Common myeloid progenitor, CD34-positive (primary cell): ENCODE results near the gene TMEM229B.

Experiments used
- CTCF ChIA-PET: fragments of 350-600 bp; sonication (Branson Sonifier 250); formaldehyde crosslinking; loops from one replicate; lab custom pipeline; 2021; ENCODE audit warnings: antibody characterized with exemption; lab: Charles Lee
- POLR2A ChIA-PET: fragments of 350-600 bp; sonication (Branson Sonifier 250); formaldehyde crosslinking; loops from one replicate; lab custom pipeline; 2021; ENCODE audit warnings: antibody characterized with exemption; lab: Charles Lee
- DNase-seq, 3 donors: peaks; one replicate each; pipeline versions ENCODE4 v3.0.0 to v3.0.0-alpha.2; 2013
- H3K27ac ChIP-seq, 2 experiments: 1 replicate in 1 of 2; 2 replicates in 1 of 2; pipeline ENCODE4 v1.7.0; 2013; ENCODE audit warnings: inconsistent platforms in 2 of 2, low read length in 2 of 2, mild to moderate bottlenecking in 2 of 2, low read depth in 1 of 2, moderate library complexity in 1 of 2; ENCODE audit not compliant: severe bottlenecking in 2 of 2, insufficient read depth in 1 of 2, poor library complexity in 1 of 2
- H3K27me3 ChIP-seq, 5 experiments: replicated peaks in 2 of 5; 1 replicate in 3 of 5; 2 replicates in 2 of 5; pipeline versions ENCODE4 v1.6.1 to v1.7.0; 2013; ENCODE audit warnings: low read length in 4 of 5, mild to moderate bottlenecking in 2 of 5, moderate library complexity in 2 of 5, inconsistent platforms in 1 of 5; ENCODE audit not compliant: insufficient read depth in 5 of 5, control insufficient read depth in 4 of 5
- H3K36me3 ChIP-seq, 4 experiments: 1 replicate in 2 of 4; 2 replicates in 2 of 4; pipeline versions ENCODE4 v1.6.1 to v1.7.0; 2013; ENCODE audit warnings: low read length in 3 of 4, control low read depth in 1 of 4, mild to moderate bottlenecking in 1 of 4; ENCODE audit not compliant: control insufficient read depth in 4 of 4, insufficient read depth in 4 of 4
- H3K4me1 ChIP-seq, 4 experiments: 1 replicate in 3 of 4; 2 replicates in 1 of 4; pipeline versions ENCODE4 v1.6.1 to v1.7.1; 2013; ENCODE audit warnings: low read length in 3 of 4, mild to moderate bottlenecking in 3 of 4, control low read depth in 1 of 4, inconsistent platforms in 1 of 4, moderate library complexity in 1 of 4; ENCODE audit not compliant: control insufficient read depth in 4 of 4, insufficient read depth in 4 of 4; ENCODE audit errors: control extremely low read depth in 1 of 4
- H3K4me3 ChIP-seq, 7 experiments: 1 replicate in 4 of 7; 2 replicates in 3 of 7; pipeline versions ENCODE4 v1.5.1 to v1.7.0; 2013; ENCODE audit warnings: mild to moderate bottlenecking in 7 of 7, low read length in 6 of 7, moderate library complexity in 6 of 7, inconsistent platforms in 2 of 7, low read depth in 2 of 7, control low read depth in 1 of 7; ENCODE audit not compliant: insufficient read depth in 4 of 7, control insufficient read depth in 1 of 7; ENCODE audit errors: extremely low read depth in 1 of 7
- H3K9me3 ChIP-seq, 5 experiments: 1 replicate in 4 of 5; 2 replicates in 1 of 5; pipeline versions ENCODE4 v1.6.1 to v1.7.1; 2013; ENCODE audit warnings: low read length in 4 of 5, mild to moderate bottlenecking in 2 of 5, inconsistent platforms in 1 of 5, low read depth in 1 of 5, moderate library complexity in 1 of 5; ENCODE audit not compliant: control insufficient read depth in 4 of 5, insufficient read depth in 2 of 5; ENCODE audit errors: control extremely low read depth in 1 of 5
- WGBS: methylation state at CpG from one replicate; pipeline ENCODE4 v1.1.5; 2013; ENCODE audit not compliant: insufficient coverage; 5-methylcytosine and 5-hydroxymethylcytosine counted together

TMEM229B gene

DNA sequence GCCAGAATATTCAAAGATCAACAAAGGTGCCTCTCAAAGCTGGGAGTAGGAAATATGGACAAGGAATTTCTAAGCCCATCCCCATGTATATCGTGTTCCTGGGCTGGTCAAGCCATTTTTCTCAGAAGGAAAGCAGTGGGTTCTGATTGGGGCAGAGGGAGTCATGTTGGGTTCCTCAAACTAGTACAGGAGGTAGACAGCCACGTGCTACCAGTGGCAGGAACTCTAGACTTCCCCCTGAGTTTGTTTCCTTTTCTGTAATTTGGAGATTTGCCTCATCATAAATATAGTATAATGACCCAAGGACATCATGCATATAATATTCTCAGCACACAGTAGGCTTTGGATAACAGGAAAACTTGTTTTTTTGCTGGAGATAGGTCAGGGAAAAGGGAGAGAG lies 28.2 kb upstream of the TMEM229B start:
- 0% methylated on average over 1 of the region's 2 CpGs for WGBS
- Histone ChIP-seq H3K4me1 (peaks cover 0 to 30% (median 20%) of the 10 kb centered on the region in 4 experiments), H3K27ac (no peak overlapping the region), H3K9me3 (no peaks in the 10 kb centered on the region), H3K4me3 (no peak overlapping the region), H3K36me3 (no peaks in the 10 kb centered on the region), H3K27me3 (peaks cover 0 to 36% (median 27%) of the 10 kb centered on the region in 5 experiments)
- CTCF ChIA-PET, result interaction anchor here (0.6 to 2.8 kb wide), 6 partner anchors 10 to 187 kb away, joined by 3 to 22 read pairs (median 3); no protein-coding TSS in a partner anchor
- POLR2A ChIA-PET, result no interaction called here
- peak in 2 of 3 donors; percentile 8 to 44 for DNase-seq

DNA sequence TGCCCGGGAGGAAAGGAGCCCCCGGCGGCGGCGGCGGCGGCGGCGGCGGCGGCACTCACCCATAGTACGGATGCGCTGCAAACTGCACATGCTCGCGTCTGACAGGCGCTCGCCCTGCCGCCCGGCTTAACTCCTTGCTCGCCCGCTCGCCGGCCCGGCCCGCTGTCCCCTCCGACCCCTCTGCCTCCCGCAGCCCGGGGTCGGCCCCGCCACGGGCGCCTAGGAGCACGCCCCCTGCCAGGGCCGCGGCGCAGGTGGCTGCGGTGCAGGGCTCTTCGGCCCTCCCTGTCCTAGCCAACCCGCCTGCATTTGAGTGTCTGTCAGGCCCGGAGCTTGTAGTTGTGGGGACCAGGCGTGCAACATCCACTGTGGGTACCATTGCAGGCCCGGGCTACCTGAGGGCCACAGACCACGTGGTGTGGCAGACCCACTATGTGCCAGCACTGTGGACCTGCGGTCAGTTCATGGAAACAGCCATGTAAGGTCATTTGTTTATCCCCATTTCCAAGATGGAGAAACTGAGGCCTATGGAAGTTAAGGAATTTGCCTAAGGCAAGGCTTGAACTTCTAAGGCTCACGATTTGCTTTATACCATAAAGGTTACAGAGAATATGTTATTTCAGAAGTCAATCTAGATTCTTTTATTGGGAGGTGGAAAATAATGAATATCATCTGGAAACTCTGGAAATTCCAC lies 27.0 kb upstream of the TMEM229B start:
- Histone ChIP-seq H3K9me3 (no peaks in the 10 kb centered on the region), H3K4me3 (peak overlapping the region; percentile 48 to 85 (median 64)), H3K27me3 (peaks cover 0 to 25% (median 22%) of the 10 kb centered on the region in 5 experiments), H3K36me3 (no peaks in the 10 kb centered on the region), H3K4me1 (peaks cover 0 to 30% (median 20%) of the 10 kb centered on the region in 4 experiments), H3K27ac (no peak overlapping the region)
- DNase-seq, result peak in 1 of 3 donors; percentile 29
- CTCF ChIA-PET, result interaction anchor here (1.3 to 5.9 kb wide), 3 partner anchors 11 to 189 kb away, joined by 3 to 32 read pairs (median 22); no protein-coding TSS in a partner anchor
- 13% methylated on average over 23 of the region's 45 CpGs for WGBS
- POLR2A ChIA-PET, result no interaction called here

DNA sequence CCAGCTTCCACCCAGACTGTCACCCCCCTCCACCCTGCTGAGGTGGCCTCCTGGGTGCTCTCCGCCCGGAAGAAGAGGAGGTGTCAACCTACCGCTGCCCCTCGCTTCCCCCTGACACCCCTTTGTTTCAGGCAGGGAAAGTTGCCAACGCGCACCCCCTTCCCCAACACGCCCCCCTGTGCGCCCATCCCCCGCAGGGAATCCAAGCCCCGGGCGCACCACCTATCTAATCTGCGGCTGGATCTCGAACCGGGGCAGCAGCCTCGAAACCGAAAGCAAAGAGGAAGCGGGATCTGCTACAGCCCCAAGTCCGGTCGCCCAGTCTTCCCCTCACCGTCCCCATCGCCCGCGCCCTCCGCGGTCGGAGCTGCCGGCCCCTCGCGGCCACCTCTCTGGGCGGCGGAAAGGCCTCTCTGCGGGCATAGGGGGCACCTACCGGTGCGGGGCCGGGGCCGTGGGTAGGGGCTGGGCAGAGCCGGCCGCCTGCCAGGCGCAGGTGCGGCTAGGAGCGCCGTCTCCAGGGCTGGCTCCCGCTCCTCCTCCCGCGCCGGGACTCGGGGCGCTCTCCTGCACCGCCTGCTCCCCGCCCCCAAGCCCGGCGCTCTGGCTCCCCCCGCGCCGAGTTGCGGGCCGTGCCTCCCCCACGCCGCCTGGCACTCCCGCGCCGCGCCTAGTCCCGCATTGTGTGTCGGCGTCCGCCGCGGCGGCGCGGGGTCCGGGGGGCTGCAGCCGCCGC lies 26.3 kb upstream of the TMEM229B start:
- Histone ChIP-seq H3K4me3 (peak overlapping the region; percentile 54 to 85 (median 65)), H3K27ac (no peak overlapping the region), H3K36me3 (no peaks in the 10 kb centered on the region), H3K4me1 (peaks cover 0 to 30% (median 20%) of the 10 kb centered on the region in 4 experiments), H3K9me3 (no peaks in the 10 kb centered on the region), H3K27me3 (peaks cover 0 to 26% (median 17%) of the 10 kb centered on the region in 5 experiments)
- POLR2A ChIA-PET, result no interaction called here
- CTCF ChIA-PET, result interaction anchor here (2.8 to 5.9 kb wide), 3 partner anchors 11 to 87 kb away, joined by 22 to 33 read pairs (median 32); no protein-coding TSS in a partner anchor
- DNase-seq, result peak; percentile 57 to 81 (median 77)
- 2% methylated on average over 39 of the region's 75 CpGs for WGBS

DNA sequence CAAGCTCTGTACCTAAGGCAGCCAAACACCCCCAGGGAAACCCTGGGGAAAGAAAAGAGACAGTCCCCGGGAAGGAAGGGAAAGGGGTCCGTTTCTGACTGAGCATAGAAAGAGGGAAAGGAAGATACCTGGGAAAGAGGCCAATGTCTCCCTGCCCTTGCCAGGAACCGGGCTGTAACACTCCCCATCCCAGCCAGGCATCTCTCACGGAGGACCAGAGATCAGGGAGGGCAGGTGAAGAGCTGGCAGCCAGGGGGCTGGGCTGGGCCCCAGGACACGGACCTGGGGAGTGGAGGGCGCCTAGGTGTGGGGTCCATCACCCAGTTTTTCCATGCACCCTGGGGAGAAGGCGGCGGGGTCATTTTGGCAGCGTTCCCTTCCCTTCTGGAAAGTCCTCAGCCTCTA lies 25.7 kb upstream of the TMEM229B start:
- Histone ChIP-seq H3K27ac (no peak overlapping the region), H3K4me3 (peak overlapping the region; percentile 54 to 85 (median 65)), H3K9me3 (no peaks in the 10 kb centered on the region), H3K27me3 (peaks cover 0 to 22% (median 11%) of the 10 kb centered on the region in 5 experiments), H3K4me1 (peaks cover 0 to 30% (median 20%) of the 10 kb centered on the region in 4 experiments), H3K36me3 (no peaks in the 10 kb centered on the region)
- ChIA-PET POLR2A (interaction anchor here (0.6 to 1.2 kb wide), 2 partner anchors 8 to 34 kb away, joined by 3 read pairs; no protein-coding TSS in a partner anchor), CTCF (interaction anchor here (1.0 to 5.9 kb wide), 5 partner anchors 12 to 87 kb away, joined by 3 to 33 read pairs (median 4); partner anchors contain the start of gene TMEM229B)
- no peak for DNase-seq
- WGBS, result 81% methylated on average over 8 of the region's 9 CpGs

DNA sequence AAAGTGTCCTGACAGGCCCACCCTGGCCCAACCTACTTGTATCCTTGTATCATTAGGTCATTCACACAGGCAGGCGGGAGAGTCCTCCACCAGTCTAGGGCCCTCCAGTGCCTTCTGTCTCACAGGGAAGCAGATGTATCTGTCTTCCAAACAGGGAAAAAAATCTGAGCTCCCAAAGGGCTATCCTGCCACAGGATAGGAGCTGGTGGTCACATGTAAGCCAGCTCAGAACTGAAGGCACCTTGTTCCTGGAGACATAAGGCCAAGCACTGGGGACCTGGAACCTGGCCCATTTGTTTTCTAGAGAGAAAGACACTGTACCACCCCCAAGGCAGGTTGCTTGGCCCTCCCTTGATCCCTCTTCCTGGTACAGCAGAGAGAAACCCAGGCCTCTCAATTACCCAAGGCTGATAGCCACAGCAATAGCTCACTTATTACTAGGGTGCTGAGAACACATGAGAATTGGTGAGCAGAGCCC lies 25.1 kb upstream of the TMEM229B start:
- WGBS, result 78% methylated on average over 1 of the region's 1 CpG
- Histone ChIP-seq H3K4me1 (peaks cover 0 to 30% (median 20%) of the 10 kb centered on the region in 4 experiments), H3K27me3 (peaks cover 0 to 23% (median 10%) of the 10 kb centered on the region in 5 experiments), H3K27ac (no peak overlapping the region), H3K4me3 (no peak overlapping the region), H3K36me3 (no peaks in the 10 kb centered on the region), H3K9me3 (no peaks in the 10 kb centered on the region)
- POLR2A ChIA-PET, result interaction anchor here (0.6 to 1.2 kb wide), 2 partner anchors 9 to 35 kb away, joined by 3 read pairs; no protein-coding TSS in a partner anchor
- DNase-seq, result no peak
- CTCF ChIA-PET, result interaction anchor here (1.0 to 5.9 kb wide), 6 partner anchors 13 to 86 kb away, joined by 3 to 33 read pairs (median 4); partner anchors contain the start of gene TMEM229B

DNA sequence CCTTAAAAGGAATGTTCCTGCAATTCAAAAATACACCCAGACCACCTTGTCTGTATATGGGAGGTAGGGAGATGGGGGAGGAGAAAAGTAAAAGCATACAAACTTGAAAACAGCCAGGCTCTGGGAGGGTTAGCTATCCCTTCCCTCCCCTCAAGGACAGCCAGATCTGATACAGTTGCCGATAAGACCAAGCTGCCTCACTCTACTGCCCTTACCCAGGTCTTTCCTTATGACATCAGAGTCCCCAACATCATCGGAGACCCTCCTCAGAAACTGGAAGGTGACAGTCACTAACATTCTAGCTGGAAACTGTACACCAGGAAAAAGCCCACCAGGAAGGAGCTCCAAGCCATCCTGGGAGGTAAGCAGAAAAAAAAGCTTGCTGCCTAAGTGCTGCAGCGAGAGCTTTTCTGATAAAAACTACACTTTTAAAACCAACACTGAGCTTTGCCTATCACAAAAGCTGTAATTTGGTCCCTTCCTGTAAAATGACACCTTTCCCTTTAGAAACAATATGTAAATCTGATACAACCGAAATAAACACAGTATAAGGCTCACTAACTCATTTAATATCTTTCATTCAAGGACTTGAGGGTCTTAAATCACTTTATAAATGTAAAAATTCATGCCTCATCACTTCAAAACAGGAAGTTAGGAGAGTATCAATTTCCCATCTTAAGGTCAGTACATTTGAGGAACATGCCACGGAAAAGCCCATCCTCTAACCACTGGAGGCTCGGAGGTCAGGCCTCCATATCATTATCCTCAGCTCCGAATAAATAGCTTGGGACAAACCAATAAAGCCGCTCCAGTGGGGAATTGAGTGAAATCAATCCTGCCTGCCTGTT lies 24.2 kb upstream of the TMEM229B start:
- 94% methylated on average over 2 of the region's 8 CpGs for WGBS
- ChIA-PET CTCF (interaction anchor here (0.6 to 5.9 kb wide), 8 partner anchors 8 to 85 kb away, joined by 3 to 33 read pairs (median 4); partner anchors contain the start of gene TMEM229B), POLR2A (no interaction called here)
- Histone ChIP-seq H3K9me3 (no peaks in the 10 kb centered on the region), H3K27me3 (peaks cover 0 to 27% (median 2%) of the 10 kb centered on the region in 5 experiments), H3K4me1 (peaks cover 0 to 33% (median 20%) of the 10 kb centered on the region in 4 experiments), H3K27ac (no peak overlapping the region), H3K36me3 (no peaks in the 10 kb centered on the region), H3K4me3 (no peak overlapping the region)
- peak in 2 of 3 donors; percentile 51 to 64 for DNase-seq
